Right ventricle myocardium inferior (tissue), 1 donor: ENCODE results near the gene RPS21. TPM values are rescaled to one million over a fixed set of nuclear protein-coding genes. Genes with fewer than 3 reads are reported as not detected.

Experiments used
- ATAC-seq: fragments of 200-7000 bp; cut with Tn5 transposase; one replicate; pipeline ENCODE4 v1.9.1; 2020; ENCODE audit warnings: mild to moderate bottlenecking, moderate library complexity
- DNase-seq: peaks from one replicate; pipeline ENCODE4 v3.0.0; 2021; ENCODE audit errors: missing footprints
- intact Hi-C: fragments of 100-400 bp; cut with DNase I; formaldehyde crosslinking; loops from one replicate; pipeline ENCODE4 v1.11.0; 2022
- total RNA-seq: library from RNA; stranded (reverse); fragmentation: NEBNext Ultra II Directional; extraction: Animal tissue kit (Norgen Biotek cat#: 25700); gene quantifications from one replicate; pipeline ENCODE4 v1.2.1, GENCODE V29; 2021
- donor health status: DM: no; HTN: yes; CAD: no; lungs with severe emphysema.

The RPS21 gene
- total RNA-seq, 1 donor from 2014 or later = 782 TPM

DNA sequence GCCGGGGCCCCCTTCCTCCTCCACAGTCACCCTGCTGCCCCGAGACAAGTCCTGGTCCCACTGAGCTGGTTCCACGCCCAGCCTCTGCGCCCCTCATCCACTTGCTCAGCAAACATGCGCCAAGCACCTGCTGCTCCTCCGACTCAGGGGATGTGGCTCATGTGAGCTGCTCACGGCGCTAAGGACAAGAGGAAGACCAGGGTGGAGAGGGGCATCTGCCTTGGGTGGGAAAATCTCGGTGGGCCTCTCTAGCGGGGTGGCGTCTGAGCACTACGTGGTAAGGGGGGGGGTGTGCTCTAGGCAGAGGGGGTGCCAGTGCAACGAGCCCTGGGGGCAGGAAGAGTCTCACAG is 24.3 kb upstream of the RPS21 start:
- no peak for ATAC-seq
- no peak for DNase-seq
- intact Hi-C loops = no loop called here

- ATAC-seq (no peak), DNase-seq (peak; percentile 68)
- intact Hi-C loops = no loop called here
These were observed 23.6 kb upstream of the RPS21 start for GRCh38 chr20:62362991-62363919.

DNA sequence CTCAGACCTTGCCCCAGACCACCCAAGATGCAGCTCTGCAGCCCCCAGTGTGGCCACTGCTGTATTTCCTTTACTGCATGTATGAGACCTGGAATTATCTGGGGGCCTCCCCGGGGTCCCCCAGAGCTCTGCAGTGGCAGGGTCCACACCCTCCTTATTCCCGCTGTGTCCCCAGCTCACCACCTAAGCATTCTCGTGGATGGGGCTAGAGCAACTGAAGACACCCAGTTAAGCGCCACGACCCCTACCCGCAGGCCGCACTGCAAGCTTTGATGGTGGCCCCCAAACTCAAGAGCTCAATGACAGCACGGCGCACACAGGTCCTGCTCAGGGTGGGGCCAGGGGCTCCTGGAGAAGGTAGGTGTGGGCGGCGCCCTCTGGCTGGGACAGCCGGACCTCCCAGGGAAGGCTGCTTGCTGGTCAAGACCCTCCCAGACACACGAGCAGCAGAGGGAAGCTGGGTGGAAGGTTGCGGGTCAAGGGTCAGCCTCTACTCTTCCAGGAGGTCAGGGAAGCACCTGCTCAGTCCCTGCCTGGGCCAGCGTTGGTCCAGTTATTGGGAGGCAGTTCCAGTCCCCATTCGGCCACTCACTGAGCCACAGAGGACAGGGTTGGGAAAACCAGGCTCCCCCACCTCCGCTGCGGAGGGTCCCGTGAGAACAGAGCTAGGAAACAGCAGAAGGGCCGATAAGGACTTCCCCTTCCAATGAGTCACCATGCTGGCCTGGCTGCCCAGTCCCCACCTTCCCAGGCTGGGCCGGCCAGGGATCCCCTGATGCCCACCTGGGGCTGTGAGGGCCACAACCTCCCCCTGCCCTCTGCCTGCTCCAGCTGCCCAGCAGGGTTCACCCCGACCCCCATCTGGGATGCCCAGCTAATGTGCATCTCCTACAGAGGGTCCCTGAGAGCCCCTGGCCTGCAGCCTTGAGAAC is 22.7 kb upstream of the RPS21 start:
- intact Hi-C loops = no loop called here
- no peak for ATAC-seq
- peak; percentile 30 for DNase-seq

DNA sequence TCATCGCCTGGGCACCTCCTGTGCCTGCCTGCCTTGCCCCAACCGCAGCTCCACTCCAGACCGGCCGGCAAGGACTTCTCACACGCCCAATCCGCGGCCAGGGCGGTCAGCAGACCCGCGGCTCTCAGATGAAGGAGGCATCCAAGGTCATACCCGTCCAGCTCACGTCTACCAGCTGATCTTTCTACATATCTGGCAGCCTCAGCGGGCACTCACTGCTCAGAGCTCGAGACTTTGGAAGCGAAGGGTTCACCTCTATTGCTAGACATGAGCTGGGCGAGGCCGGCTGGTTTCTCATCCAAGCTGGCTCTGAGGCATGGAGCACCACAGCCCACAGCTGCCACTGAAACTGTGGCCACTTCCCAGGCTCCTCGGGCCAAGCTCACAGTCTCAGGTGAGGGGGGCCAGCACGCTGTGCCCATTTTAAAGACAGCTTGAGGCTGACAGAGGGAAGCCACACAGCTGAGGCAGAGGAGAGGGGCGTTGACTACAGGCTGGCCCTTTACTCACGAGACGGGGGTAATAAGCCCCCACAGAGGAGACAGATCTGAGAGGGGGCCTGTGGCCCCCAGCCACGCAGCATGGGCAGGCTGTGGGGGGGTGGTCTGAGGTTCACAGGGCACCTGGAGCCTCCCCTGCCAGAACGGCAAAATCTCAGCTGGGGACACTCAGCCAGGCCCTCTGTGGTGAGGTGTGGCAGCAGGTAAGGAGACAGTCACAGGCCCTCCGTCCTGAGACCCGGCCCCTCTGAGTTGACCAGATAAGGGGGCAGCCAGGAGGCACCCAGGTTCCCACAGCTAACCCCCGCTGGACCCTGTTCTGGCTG is 21.8 kb upstream of the RPS21 start:
- intact Hi-C loops = no loop called here
- DNase-seq (peak; percentile 79), ATAC-seq (peak; percentile 57)

- intact Hi-C loops = loop anchor here (2.0 kb wide), 1 partner anchor 13 kb away; no protein-coding TSS in a partner anchor
- DNase-seq (peak; percentile 54), ATAC-seq (no peak)
These were observed 21.0 kb upstream of the RPS21 start for GRCh38 chr20:62365814-62366369.

- intact Hi-C loops = loop anchor here (2.0 kb wide), 1 partner anchor 14 kb away; no protein-coding TSS in a partner anchor
- ATAC-seq = no peak
- DNase-seq = peak; percentile 64
These were observed 20.4 kb upstream of the RPS21 start for GRCh38 chr20:62366370-62367135.

GRCh38 chr20:62367136-62367632 is 19.7 kb upstream of the RPS21 start, which contains the start of gene LAMA5:
TSS of gene LAMA5 (minus strand) at chr20:62367312. CDS start at chr20:62367245, 67 bp downstream.
- DNase-seq (peak; percentile 76), ATAC-seq (peak; percentile 52)
- intact Hi-C loops = loop anchor here (2.0 kb wide), 1 partner anchor 14 kb away; no protein-coding TSS in a partner anchor

- intact Hi-C loops = loop anchor here (2.0 kb wide), 1 partner anchor 15 kb away; no protein-coding TSS in a partner anchor
- ATAC-seq (no peak), DNase-seq (peak; percentile 79)
These were observed 19.1 kb upstream of the RPS21 start for GRCh38 chr20:62367633-62368391.

- ATAC-seq (no peak), DNase-seq (peak; percentile 62)
- intact Hi-C loops = no loop called here
These were observed 18.4 kb upstream of the RPS21 start for GRCh38 chr20:62368392-62368975.

- ATAC-seq (no peak), DNase-seq (peak; percentile 61)
- intact Hi-C loops = no loop called here
These were observed 17.7 kb upstream of the RPS21 start for GRCh38 chr20:62368976-62369814.

DNA sequence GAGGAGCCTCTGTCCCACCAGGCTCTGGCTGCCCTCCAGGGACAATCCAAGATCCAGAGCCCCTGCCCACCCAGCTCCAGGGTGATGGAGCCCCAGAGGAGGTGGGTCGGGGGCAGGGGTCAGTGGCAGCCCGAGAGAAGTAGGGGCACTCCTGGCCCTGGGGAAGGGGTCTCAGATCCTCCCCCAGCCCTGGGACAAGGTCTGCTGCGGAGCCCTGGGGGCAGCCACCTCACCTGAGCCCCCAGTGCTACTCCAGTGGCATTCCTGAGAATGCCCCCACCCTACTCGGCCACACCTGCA is 17.1 kb upstream of the RPS21 start:
- intact Hi-C loops = loop anchor here (10.0 kb wide), 1 partner anchor 225 kb away; the partner anchor contains the start of genes PSMA7 and SS18L1
- no peak for DNase-seq
- no peak for ATAC-seq

- no peak for ATAC-seq
- intact Hi-C loops = loop anchor here (10.0 kb wide), 1 partner anchor 225 kb away; the partner anchor contains the start of genes PSMA7 and SS18L1
- peak; percentile 45 for DNase-seq
These were observed 16.6 kb upstream of the RPS21 start for GRCh38 chr20:62370115-62370806.

- DNase-seq = no peak
- no peak for ATAC-seq
- intact Hi-C loops = loop anchor here (10.0 kb wide), 1 partner anchor 226 kb away; the partner anchor contains the start of genes PSMA7 and SS18L1
These were observed 15.9 kb upstream of the RPS21 start for GRCh38 chr20:62370807-62371587.

DNA sequence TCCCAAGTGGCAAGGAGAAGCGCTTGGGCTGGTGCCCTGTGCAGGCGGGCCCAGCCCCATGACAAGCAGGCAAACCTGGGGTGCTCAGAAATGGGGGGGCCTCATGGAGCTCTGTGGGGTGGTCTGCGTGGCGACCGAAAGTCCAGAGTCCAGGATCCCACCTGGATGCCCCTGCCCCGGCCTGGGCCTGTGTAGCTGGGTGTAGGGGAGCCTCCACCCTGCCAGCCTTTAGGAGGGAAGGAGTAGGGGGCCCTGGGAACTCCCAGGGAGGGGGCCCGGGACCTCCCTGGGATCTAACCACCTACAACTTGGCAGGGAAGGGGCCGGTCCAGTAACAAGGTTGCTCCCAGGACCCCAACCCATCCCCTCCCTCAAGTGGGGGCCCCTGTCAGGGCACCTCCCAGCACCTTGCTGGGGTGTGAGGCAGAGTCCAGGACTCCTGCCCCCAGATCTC is 15.3 kb upstream of the RPS21 start:
- ATAC-seq (no peak), DNase-seq (no peak)
- intact Hi-C loops = loop anchor here (10.0 kb wide), 1 partner anchor 227 kb away; the partner anchor contains the start of genes PSMA7 and SS18L1
